GM20431 (cell line): ENCODE results near the gene ZNG1F.
"Not testable (repeated sequence)": the region's sequence is repeated elsewhere in the genome, so short reads cannot be mapped to it uniquely, and the experiment has no call there.

Experiments used
- in situ Hi-C: fragments of 300-500 bp; cut with MseI, MboI; formaldehyde crosslinking; loops from one replicate; pipeline ENCODE4 v1.15.0; 2020; ENCODE audit warnings: low sequenced_read_pairs; ENCODE audit not compliant: unreplicated experiment

ZNG1F gene

DNA sequence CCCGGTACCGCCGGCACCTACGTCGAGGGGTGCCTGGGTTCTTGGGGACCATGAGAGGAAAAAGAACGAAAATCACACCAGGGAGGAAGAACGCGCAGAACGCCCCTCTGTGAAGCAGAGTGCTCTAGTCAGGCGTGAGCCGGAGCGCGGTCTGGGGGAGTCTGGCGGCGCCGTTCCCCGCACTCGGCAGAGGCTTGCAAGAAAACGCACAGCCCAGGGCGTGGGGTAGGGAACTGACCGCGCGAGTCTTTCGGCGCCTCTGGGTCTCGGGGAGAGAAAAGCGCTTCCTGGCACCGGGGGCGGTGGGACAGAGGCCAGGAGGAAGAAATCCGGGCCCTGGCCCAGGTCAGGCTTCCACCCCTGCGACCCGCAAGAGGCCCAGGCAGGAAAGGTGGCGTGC is 65.3 kb downstream of the ZNG1F start:
- in situ Hi-C loops: not testable (repeated sequence)

DNA sequence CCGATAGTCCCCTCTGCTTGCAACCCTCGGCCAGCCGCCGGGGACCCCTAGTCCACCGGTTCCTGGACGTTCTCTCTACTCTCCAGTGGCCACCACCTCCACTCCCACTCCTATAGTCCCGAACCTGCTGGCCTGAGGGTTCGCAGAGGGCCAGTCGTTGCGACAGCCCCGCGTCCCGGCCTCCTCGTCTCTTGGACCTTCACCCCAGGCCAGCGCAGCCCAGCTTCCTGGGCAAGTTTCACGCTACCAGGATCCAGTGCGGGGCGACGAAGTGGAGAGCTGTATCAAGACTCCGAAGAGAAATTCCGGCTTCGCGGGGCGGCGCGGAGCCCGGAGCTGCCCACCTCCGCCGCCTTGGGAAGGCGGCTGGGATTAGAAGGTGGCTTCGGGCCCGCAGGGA is 65.7 kb downstream of the ZNG1F start:
- in situ Hi-C loops: not testable (repeated sequence)

DNA sequence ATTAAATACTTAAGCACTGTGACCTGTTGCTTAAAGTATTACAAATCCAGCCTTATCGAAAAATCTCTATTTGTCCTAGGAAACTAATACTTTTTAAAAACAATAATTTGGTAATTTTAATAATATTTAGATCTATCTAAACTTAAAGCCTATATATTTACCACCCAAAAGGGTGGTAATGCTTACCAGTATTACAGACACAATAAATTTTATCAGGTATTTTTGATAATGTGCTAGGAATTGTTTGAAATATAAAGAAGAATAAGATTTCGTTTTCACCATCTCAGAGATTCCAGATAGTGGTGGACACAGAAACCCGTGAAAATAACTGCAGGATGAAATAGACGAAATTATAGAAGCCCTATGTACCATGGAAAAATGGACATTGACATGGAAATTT is 68.4 kb downstream of the ZNG1F start:
- in situ Hi-C loops: not testable (repeated sequence)

DNA sequence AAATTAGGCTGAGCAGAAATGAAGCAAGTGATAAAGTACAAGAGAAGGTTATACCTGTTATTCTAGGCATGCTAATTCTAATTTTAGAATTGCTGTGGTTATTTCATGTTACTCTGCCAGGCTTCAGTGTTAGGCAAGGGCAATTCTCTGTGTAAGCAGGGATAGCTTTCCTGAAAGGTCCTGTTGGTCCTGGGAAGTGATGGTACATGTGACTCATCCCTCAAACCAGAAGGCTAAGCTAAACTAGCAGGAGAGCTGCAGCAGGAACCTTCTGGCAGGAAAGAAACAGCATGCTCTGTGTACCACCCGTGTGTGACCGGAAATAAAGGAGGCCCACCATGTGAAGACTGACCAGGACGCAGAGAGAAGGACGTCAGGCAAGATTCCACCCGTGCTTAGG is 69.4 kb downstream of the ZNG1F start:
- in situ Hi-C loops: not testable (repeated sequence)

DNA sequence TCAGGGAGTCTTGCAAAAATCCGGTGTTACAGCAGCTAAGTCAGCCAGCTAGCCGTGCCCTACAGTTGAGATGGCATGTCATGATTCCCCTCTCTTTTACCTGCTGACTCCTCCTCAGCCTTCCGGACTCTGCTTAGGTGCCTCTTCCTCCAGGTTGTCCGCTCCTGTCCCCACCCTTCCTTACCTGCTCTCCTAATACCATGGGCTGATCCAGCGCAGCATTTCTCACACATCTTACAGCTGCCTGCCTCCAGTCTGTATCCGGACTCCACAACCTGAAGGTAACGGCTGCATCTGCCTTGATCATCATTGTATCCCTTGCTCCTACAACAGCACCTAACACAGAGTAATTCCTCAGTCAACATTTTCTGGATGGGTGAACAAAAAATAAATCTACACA is 69.8 kb downstream of the ZNG1F start:
- in situ Hi-C loops: not testable (repeated sequence)

DNA sequence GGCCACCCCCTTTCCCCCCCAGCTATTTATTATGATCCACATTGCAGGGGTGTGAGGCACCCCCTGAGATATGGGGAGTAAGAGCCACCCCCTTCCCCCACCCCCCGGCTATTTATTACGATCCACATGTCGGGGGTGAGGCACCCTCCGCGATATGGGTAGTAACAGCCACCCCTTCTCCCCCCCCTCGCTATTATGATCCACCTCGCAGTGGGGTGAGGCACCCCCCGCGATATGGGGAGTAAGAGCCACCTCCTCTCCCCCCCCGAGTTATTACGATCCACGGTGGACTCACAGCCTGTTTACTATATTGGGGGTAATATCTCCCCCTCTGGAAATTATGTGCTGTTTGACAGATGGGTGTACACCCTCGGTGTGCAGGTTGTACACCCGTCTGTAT is 75.8 kb downstream of the ZNG1F start:
- in situ Hi-C loops: not testable (repeated sequence)

DNA sequence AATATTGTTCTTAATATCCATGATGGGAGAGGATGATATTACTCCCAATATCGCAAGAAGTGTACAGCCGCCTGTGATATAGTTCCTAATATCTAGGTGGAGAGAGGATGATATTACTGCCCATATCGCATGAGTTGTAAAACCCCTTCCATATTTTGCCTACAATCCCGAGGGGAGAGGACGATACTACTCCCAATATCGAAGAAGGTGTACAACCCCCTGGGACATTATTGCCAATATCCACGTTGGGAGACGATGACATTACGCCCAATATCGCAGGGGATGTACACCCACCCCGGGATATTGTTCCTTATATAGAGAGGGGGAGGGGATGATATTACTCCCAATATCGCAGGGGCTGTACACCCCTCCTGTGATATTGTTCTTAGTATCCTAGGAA is 77.7 kb downstream of the ZNG1F start:
- in situ Hi-C loops: not testable (repeated sequence)

DNA sequence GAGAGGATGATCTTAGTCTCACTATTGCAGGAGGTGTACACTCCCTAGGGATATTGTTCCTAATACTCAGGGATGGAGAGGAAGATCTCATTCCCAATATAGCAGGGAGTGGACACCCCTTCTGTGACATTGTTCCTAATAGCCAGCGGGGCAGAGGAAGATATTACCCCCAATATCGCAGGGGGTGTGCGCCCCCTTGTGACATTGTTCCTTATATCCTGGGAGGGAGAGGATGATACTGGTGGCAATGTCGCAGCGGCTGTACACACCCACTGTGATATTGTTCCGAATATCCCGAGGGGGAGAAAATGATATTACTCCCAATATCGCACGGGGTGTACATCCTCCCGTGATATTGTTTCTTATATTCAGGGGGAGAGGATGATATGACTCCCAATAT is 78.2 kb downstream of the ZNG1F start:
- in situ Hi-C loops: not testable (repeated sequence)

DNA sequence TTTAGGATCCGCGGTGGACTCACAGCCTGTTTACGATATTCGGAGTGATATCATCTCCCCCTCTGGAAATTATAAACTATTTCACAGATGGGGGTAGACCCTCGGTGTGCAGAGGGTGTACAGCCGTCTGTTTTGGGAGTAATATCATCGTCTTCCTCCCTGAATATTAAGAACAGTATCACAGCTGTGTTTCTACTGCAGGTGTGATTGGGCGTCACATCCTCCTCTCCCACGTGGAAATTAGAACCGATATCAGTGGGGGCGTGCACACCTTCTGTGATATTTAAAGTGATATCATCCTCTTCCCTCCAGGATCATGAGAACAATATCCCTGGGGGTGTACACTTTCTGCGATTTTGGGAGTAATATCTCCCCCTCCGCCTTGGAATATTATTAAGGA is 79.9 kb downstream of the ZNG1F start:
- in situ Hi-C loops: not testable (repeated sequence)

DNA sequence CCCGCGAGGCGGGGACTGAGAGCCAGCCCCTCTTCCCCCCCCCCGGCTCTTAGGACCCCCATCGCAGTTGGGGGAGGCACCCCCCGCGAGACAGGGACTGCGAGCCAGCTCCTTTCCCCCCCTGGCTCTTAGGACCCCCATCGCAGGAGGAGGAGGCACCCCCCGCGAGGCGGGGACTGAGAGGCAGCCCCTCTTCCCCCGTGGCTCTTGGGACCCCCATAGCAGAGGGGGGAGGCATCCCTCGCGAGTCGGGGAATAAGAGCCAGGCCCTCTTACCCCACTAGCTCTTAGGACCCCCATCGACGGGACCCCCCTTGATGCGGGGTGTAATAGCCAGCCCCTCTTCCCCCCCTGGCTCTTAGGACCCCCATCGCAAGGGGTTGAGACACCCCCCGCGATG is 80.3 kb downstream of the ZNG1F start:
- in situ Hi-C loops: not testable (repeated sequence)

DNA sequence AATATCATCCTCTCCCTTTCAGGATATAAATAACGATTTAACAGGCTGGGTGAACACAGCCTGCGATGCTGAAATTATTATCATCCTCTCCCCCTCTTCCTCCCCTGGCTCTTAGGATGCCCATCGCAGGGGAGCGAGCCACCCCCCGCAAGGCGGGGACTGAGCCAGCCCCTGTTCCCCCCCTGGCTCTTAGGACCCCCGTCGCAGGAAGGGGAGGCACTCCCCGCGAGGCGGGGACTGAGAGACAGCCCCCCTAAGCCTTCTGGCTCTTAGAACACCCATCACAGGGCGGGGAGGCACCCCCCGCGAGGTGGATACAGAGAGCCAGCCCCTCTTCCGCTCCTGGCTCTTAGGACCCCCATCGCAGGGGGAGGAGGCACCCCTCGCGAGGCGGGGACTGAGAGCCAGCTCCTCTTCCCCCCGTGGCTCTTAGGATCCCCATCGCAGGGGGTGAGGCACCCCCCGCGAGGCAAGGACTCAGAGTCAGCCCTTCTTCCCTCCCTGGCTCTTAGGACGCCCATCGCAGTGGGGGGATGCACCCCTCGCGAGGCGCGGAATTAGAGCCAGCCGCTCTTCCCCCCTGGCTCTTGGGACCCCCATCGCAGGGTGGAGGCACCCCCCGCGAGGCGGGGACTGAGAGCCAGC is 82.5 kb downstream of the ZNG1F start:
- in situ Hi-C loops: not testable (repeated sequence)

DNA sequence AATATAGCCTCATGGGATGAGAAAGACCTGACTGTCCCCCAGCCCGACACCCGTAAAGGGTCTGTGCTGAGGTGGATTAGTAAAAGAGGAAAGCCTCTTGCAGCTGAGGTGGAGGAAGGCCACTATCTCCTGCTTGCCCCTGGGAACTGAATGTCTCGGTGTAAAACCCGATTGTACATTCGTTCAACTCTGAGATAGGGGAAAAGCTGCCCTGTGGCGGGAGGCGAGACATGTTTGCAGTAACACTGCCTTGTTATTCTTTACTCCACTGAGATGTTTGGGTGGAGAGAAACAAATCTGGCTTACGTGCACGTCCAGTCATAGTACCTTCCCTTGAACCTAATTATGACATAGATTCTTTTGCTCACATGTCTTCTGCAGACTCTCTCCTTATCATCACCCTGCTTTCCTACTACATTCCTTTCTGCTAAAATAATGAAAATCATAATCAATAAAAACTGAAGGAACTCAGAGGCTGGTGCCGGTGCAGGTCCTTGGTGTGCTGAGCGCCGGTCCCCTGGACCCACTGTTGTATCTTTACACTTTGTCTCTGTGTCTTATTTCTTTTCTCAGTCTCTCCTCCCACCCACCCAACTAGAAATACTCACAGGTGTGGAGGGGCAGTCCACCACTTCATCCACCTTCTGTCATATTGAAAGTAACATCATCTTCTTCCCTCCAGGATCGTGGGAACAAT is 83.4 kb downstream of the ZNG1F start:
- in situ Hi-C loops: not testable (repeated sequence)

DNA sequence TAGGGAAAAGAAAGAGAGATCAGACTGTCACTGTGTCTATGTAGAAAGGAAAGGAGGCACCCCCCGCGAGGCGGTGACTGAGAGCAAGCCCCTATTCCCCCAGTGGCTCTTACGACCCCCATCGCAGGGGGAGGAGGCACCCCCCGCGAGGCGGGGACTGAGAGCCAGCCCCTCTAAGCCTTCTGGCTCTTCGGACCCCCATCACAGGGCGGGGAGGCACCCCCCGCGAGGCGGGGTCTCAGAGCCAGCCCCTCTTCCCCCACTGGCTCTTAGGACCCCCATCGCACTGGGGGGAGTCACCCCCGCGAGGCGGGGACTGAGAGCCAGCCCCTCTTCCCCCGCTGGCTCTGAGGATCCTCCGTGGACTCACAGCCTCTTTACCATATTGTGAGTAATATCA is 84.6 kb downstream of the ZNG1F start:
- in situ Hi-C loops: not testable (repeated sequence)

DNA sequence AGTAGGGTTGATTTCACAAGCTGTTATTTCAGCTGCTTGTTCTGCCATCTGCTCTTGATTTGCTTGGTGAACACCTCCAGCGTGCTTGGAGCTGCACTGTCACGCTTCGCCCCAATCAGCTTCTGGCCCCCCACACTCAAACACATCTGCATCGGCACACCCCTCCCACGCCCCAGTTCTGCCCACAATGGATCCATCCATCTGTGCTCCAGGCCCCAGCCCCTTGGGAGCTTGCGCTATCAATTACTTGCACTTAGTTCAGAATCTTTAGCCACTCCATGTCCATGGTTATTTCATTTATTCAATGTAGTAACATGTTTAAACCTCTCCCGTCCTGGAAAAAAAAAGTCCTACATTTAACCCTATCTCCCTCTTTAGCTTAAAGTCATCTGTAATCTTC is 88.6 kb downstream of the ZNG1F start:
- in situ Hi-C loops: not testable (repeated sequence)

DNA sequence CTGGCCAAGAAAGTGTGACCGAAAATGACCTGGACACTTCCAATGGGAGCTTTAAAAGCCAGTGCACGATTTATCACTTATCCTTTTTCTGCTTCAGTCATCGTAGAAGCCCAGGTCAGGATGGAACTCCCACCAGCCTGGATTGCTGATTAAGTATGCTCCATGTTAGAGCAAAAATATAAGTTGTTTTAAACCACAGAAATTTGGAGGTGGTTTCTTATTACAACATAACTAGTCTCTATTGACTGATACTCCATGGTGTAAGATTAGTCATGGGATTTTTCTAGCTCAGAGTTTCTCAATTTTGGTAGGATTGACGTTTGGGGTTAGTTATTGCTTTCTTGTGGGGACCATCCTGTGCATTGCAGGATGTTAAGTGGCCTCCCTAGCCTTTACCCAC is 90.4 kb downstream of the ZNG1F start:
- in situ Hi-C loops: not testable (repeated sequence)

DNA sequence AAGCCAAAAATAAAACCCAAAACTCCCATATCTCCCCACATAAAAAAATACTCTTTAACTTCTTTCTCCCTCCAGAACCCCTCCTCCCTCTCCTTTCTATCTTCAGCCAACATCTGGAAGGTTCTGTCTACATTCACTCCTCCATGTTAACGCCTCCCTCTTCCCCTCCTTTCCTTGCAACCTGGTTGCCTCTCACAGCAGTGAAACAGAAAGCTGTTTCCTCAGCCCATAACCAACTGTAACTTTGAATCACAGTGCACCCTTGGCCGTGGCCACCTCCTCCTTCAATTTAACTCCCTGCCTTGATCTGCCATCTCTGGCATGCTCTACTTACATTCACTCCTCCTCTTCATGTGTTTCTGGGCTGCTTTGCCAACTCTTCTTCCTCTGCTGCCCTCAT is 94.1 kb downstream of the ZNG1F start:
- in situ Hi-C loops: not testable (repeated sequence)

DNA sequence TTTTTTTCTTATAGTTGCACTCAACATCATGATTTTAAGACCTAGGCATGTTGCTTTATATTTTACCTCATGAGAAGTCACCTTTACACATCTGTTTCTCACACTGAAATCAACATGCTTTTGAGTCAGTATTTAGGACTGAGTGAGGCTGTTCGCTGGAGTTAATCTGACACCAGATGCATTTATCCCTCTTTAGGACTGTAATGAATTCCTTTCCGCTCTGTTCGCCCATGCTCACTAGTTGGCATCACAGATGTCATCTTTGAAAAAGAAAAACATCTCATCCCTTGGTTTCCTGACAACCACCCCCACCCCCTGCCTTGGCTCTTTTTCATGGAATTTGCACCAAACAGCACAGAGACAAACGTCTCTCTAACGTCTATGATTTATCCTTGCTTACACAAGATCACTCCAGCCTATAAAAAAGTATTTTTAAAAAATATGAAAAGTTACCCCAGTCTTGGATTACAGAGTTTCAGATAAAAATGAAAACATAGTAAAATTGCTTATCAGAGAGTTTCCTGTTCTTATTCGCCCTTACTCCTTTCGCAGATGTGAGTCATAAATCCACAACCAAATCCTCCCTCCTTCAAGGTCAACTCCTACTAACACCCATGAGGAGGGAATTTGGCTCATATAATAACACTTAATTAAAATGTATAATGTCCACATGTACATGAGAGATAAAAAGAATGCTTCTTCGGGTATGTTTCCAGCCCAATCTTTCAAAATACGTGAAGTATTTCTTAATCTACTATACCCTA is 94.9 kb downstream of the ZNG1F start:
- in situ Hi-C loops: not testable (repeated sequence)

DNA sequence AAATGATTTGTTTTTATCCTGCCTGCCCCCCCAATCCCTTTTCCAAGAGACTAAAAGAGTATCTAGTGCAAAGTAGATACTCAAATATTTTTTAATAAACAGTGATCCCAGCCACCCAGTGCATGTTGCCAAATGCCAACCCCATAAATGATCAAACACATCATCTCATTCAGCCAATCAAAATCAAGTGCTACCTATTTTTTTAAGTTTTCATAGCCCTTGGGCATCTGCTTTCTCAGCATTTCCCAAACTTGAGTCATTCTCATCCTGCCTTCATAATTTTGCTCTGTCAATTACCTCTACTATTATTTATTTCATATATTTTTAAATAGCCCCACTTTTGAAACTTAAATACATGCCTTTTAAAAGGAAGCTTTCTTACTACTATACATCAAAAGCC is 98.2 kb downstream of the ZNG1F start:
- in situ Hi-C loops: not testable (repeated sequence)

DNA sequence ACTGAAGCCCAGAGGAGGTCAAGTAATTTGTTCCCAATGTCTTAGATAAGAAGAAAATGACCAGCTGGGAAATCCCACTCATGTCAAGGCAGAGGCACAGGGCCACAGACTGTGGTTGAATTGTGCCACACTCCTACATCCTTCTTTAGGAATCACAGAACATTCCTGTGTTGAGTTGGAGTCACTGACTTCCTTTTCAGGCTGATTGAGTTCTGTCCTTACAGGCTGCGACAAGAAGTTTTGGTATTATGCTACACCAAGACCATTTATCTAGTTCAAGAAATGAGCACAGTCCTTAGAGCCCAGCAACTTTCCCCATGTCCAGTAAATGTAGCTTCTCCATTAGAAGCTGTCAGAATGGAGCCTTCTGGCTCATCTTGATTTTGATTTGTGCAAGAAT is 98.7 kb downstream of the ZNG1F start:
- in situ Hi-C loops: not testable (repeated sequence)

DNA sequence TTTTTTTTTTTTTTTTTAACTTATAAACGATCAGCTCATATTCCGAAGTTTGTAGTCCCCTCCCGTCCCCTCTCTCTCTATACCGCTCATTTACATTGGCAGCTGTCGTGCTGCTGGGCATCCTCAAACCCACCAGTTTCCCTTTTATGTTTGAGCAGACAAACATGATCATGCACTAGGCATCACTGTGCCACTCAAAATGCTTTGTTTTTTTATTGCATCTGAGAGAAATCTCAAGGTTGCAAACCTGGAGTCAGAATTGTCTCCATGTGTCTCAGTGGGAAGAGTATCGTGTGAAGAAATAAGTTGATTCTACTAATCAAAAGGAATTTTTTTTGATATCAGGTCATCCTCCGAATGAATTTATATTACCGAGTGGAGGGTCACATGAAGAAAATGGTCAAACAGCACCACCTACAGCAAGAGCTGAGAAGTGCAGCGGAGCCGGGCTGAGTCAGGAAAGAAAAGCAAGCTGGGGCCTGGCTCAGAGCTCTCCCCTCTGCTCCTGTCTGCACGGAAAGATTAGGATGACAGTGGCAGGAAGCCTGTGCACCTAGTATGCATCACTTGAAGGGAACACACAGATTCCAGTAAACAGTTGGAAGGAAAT is 100.6 kb downstream of the ZNG1F start:
- in situ Hi-C loops: not testable (repeated sequence)

DNA sequence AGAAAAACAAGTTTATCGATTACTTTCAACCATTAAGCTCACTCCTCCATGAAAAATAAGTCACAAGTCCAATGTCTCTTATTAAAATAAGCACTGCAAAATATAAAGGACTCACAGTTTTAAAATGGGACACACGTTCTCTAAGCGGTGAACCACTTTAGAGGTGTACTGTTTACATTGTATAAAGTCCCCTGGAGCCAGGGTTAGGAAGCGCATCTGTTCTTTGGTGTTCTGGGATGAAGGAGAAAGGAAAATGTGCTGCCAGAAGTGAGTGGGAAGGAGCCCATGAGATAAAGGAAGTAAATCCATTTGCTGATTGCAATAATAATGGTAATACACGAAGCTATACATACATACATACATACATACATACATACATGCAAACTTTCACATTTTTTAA is 101.2 kb downstream of the ZNG1F start:
- in situ Hi-C loops: not testable (repeated sequence)
